ENCODE data around the gene TMEM254.
A peak's percentile ranks its signal among the peaks of the same experiment; 100 is the strongest.

TMEM254 gene

GRCh38 chr10:80046629-80047441 lies 31.6 kb upstream of the TMEM254 start:
- TF ChIP-seq CTCF (IDR thresholded peaks at IDR 0.05; ENCODE audit: low read depth, low read length) (peak; percentile 98), MAX (IDR thresholded peaks at IDR 0.05; ENCODE audit: low read depth, low read length) (no peak)
- H3K4me3 ChIP-seq (ENCODE audit: low read depth, low read length): no peak overlapping the region
- DNase-seq (ENCODE audit: low read depth): peak; percentile 78

- TF ChIP-seq MAX (IDR thresholded peaks at IDR 0.05; ENCODE audit: low read depth, low read length) (no peak), POLR2A (IDR thresholded peaks at IDR 0.05; ENCODE audit: extremely low read depth, insufficient read length) (no peak), MYC (IDR thresholded peaks at IDR 0.05; ENCODE audit: low read depth, low read length) (no peak), CTCF (IDR thresholded peaks at IDR 0.05; ENCODE audit: low read depth, low read length) (no peak)
- no peak overlapping the region for H3K4me3 ChIP-seq (ENCODE audit: low read depth, low read length)
- no peak for DNase-seq (ENCODE audit: low read depth)
Measured at GRCh38 chr10:80050752-80051151, 27.7 kb upstream of the TMEM254 start.

- TF ChIP-seq CTCF (IDR thresholded peaks at IDR 0.05; ENCODE audit: low read depth, low read length) (no peak), MAX (IDR thresholded peaks at IDR 0.05; ENCODE audit: low read depth, low read length) (no peak), POLR2A (IDR thresholded peaks at IDR 0.05; ENCODE audit: extremely low read depth, insufficient read length) (no peak), MYC (IDR thresholded peaks at IDR 0.05; ENCODE audit: low read depth, low read length) (no peak)
- DNase-seq (ENCODE audit: low read depth): no peak
- no peak overlapping the region for H3K4me3 ChIP-seq (ENCODE audit: low read depth, low read length)
Measured at GRCh38 chr10:80051993-80052392, 26.5 kb upstream of the TMEM254 start.

GRCh38 chr10:80055760-80056159 lies 22.7 kb upstream of the TMEM254 start:
- no peak for TF ChIP-seq CTCF (IDR thresholded peaks at IDR 0.05; ENCODE audit: low read depth, low read length)
- no peak for TF ChIP-seq MAX (IDR thresholded peaks at IDR 0.05; ENCODE audit: low read depth, low read length)
- TF ChIP-seq MYC (IDR thresholded peaks at IDR 0.05; ENCODE audit: low read depth, low read length): no peak
- TF ChIP-seq POLR2A (IDR thresholded peaks at IDR 0.05; ENCODE audit: extremely low read depth, insufficient read length): no peak
- no peak overlapping the region for H3K4me3 ChIP-seq (ENCODE audit: low read depth, low read length)
- no peak for DNase-seq (ENCODE audit: low read depth)

GRCh38 chr10:80057171-80057570 lies 21.3 kb upstream of the TMEM254 start:
- TF ChIP-seq MAX (IDR thresholded peaks at IDR 0.05; ENCODE audit: low read depth, low read length): no peak
- no peak for TF ChIP-seq POLR2A (IDR thresholded peaks at IDR 0.05; ENCODE audit: extremely low read depth, insufficient read length)
- TF ChIP-seq MYC (IDR thresholded peaks at IDR 0.05; ENCODE audit: low read depth, low read length): no peak
- no peak for TF ChIP-seq CTCF (IDR thresholded peaks at IDR 0.05; ENCODE audit: low read depth, low read length)
- no peak for DNase-seq (ENCODE audit: low read depth)
- no peak overlapping the region for H3K4me3 ChIP-seq (ENCODE audit: low read depth, low read length)
